ENCODE data around the gene PHF21A.
A peak's percentile ranks its signal among the peaks of the same experiment; 100 is the strongest.
"Not testable (repeated sequence)": the region's sequence is repeated elsewhere in the genome, so short reads cannot be mapped to it uniquely, and the experiment has no call there.

PHF21A gene

GRCh38 chr11:45918331-45918941, 202.8 kb downstream of the PHF21A start:
- peak; percentile 90 for DNase-seq

DNA sequence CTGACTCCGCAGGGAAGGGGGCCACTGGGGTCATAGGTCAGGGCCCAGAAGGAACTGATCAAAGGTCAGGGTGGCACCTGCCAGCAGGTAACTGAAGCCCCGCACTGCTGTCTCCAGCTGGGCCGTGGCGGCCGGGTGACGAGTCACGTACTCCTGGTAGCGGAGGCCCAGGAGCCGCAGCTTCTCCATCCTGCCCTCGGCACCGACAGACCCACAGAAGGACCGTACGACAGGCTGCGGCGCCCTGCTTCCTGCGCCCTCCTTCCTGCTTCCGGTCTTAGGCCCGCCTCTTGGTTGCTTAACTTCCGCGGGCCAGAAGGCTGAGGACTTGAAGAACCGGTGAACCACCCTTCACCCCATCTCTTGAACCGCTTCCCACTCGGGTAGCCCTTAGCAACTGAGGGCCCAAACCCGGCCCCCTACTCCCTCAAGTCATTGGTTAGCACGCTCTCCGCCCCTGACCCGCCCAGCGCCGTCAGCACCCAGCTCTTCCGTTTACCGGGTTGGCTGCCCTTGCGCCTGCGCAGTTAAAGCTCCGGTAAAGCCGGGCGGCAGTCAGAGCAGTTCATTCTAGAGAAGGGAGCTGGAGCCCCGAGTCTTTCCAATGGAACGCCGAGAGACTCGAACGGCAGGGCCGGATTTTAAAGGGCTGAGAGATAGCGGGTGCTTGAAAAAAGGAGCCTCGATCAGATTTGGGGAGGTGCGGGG, 203.5 kb downstream of the PHF21A start, which contains the start of gene PEX16:
Gene PEX16 (minus strand): TSS at position 255 of the 708 bp plus-strand sequence. CDS start 66 bp downstream, at position 189.
- peak; percentile 98 for DNase-seq

DNA sequence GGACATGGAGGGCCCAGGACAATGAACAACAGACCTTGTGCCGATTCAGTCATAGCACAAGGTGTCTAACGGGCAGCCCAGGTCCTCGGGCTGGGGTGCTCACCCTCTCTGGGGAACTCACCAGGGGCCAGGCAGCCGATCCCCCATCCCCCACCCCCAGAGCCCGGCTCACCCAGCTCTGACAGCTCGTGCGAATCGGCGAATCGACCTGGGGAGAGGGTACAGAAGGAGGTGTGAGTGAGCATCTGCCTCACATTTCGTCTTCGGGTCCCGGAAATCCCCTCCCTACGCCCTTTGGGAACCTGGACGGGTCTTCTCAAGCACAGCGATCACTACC, 204.0 kb downstream of the PHF21A start:
- DNase-seq, result no peak

DNA sequence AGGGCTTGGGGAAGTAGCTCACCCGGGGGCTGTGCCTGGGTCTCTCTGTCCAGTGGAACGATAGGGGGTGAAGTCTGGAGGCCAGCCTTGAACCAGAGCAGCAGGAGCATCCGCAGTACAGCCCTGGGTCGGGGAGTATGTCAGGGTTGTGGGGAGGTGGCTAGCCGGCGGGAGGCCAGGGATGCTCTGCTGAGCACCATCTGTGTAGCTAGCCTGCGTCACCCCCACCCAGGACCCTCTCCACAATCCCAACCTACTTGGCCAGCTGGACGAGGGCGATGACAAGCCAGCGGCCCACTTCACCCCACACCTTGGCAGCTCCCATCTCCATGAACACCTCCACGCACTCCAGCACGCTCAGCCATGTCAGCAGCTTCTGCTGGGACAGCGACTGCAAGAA, 205.8 kb downstream of the PHF21A start:
- no peak for DNase-seq

DNA sequence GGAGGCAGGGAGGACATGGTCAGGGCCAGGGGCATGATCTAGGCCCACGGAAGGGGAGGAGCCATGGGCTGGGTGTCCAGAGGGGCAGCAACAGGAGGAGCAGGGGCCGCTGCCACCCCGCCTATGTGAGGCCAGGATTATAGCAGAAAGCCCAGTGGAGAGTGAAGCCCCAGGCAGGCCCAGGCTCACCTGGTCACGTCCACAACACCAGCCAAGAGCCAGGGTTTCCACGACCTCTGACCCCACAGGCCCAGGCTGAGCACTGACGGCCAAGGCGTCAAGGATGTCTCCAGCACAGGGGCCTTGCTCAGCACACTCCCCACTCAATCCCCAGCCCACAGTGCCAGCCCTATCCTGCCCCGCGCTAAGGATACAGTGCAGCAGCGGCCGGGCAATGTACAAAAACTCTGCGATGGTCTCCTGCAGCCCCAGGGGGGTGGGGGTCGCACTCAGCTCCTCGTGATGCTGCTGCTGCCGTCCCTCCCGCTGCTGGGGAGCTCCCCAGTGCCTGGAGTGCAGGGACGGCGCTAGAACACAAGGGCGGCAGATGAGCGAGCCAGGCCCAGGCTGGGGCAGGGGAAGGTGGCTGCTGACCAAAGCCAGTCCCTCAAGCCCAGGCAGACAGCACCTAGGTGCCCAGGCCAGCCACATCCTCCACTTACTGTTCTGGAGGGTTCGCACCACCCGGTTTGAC, 207.2 kb downstream of the PHF21A start:
- DNase-seq, result no peak

DNA sequence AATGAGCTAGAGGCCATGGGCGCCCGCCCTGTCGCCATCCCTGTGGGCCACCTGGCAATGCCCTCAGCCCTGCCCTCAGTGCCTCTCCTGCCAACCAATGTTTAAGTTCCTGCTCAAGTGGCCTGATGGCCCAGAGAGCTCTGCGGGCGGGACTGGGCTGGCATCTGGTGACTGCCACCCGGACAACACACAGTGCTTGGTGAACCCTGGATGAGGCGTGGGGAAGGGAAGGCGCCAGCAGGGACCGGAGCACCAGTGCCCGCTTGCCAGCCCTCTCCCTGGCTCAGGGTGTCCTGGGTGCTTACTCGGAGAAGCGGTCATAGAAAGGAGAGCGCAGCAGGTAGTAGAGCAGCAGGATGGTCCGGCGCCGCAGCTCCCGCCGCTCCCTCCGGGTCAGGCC, 207.7 kb downstream of the PHF21A start:
- no peak for DNase-seq

DNA sequence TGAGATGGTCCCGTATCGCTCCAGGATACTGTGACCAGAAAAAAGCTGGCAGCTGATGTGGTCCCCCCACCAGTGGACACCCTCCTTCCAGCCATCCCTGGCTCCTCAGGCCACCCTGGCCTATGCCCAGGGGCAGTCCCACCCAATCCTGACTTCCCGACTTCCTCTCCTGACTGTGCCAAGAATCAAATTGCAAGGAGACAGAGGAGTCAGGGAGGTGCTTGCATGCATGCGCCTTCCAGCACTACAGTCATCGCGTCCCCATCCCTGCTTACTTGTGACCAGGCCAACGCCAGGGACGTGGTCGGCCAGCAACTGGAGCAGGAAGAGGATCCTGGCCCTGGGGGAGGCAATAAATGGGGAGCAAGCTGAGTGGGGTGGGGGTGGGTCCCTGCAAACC, 210.6 kb downstream of the PHF21A start:
- DNase-seq, result no peak

- no peak for DNase-seq
Measured at GRCh38 chr11:45909594-45910475, 211.4 kb downstream of the PHF21A start.

DNA sequence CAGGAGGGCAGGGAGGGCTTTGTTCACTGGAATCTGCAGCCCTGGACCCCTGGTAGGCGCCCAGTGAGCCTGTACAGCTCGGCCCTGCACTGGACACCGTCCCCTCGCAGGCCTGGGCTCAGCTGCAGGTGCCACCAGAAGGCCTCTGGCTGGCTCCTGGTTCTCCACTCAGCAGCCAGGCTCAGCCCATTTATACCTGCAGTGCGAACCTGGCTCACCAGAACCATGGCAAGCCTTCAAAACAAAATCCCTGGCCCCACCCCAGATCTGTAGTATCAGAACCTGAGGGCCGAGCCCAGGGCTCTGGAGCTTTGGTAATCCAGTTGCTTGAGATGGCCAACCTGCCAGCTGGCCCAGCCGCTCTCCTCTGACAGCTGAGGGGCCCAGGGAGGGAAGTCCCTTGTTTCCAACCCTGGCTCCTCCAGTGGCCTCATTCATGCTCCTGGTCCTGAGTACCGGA, 213.3 kb downstream of the PHF21A start:
- no peak for DNase-seq

GRCh38 chr11:45906965-45907611, 214.2 kb downstream of the PHF21A start, which contains the start of gene FREY1:
TSS of gene FREY1 (minus strand) at chr11:45907271. CDS start at chr11:45907245, 26 bp downstream.
- DNase-seq, result no peak

GRCh38 chr11:45906096-45906682, 215.1 kb downstream of the PHF21A start:
- no peak for DNase-seq

DNA sequence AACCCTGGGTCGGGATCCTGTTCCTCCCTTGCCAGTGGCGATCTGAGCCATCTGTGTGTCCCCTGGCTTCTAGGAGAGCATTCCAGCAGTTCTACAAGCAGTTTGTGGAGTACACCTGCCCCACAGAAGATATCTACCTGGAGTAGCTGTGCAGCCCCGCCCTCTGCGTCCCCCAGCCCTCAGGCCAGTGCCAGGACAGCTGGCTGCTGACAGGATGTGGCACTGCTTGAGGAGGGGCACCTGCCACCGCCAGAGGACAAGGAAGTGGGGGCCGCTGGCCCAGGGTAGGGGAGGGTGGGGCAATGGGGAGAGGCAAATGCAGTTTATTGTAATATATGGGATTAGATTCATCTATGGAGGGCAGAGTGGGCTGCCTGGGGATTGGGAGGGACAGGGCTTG, 215.7 kb downstream of the PHF21A start:
- DNase-seq, result not testable (repeated sequence)

- DNase-seq, result no peak
Measured at GRCh38 chr11:45905095-45905494, 216.2 kb downstream of the PHF21A start.

DNA sequence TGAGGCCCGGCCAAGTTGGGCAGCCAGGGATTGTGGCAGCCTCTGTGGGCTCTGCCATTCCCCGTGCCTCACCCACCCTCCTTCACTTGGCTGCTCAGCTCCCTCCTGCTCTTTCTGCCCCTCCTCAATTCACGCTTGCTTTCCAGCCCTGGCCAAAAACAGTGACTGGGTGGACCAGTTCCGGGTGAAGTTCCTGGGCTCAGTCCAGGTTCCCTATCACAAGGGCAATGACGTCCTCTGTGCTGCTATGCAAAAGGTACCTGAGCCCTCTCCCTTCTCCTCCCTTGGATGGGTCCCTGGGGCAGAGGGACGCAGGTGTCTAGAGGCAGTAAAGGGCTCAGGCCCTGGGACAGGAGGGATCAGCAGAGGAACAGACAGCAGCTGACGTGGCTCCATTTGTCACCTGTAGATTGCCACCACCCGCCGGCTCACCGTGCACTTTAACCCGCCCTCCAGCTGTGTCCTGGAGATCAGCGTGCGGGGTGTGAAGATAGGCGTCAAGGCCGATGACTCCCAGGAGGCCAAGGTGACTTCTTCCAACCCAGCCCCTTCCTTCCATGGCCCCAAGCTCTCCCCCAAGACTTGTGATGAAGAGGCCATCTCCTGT, 216.8 kb downstream of the PHF21A start:
- no peak for DNase-seq

DNA sequence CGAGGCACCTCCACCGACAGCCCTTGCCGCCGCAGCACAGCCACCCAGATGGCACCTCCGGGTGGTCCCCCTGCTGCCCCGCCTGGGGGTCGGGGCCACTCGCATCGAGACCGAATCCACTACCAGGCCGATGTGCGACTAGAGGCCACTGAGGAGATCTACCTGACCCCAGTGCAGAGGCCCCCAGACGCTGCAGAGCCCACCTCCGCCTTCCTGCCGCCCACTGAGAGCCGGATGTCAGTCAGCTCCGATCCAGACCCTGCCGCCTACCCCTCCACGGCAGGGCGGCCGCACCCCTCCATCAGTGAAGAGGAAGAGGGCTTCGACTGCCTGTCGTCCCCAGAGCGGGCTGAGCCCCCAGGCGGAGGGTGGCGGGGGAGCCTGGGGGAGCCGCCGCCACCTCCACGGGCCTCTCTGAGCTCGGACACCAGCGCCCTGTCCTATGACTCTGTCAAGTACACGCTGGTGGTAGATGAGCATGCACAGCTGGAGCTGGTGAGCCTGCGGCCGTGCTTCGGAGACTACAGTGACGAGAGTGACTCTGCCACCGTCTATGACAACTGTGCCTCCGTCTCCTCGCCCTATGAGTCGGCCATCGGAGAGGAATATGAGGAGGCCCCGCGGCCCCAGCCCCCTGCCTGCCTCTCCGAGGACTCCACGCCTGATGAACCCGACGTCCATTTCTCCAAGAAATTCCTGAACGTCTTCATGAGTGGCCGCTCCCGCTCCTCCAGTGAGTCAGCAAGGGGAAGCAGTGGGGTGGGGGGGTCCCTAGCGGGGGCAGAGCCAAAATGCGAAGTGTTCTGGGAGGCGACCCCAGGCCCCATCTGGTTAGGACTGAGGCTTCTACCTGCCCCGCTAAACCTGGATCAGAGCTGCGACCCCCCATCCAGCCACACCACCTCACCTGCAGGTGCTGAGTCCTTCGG, 218.5 kb downstream of the PHF21A start:
- DNase-seq, result no peak

GRCh38 chr11:45901626-45902025, 219.6 kb downstream of the PHF21A start:
- no peak for DNase-seq

- DNase-seq, result no peak
Measured at GRCh38 chr11:45900916-45901617, 220.2 kb downstream of the PHF21A start.

GRCh38 chr11:45900175-45900800, 221.0 kb downstream of the PHF21A start:
- DNase-seq, result not testable (repeated sequence)

Data from activated effector memory CD4-positive, alpha-beta T cell treated with anti-CD3 and anti-CD28 coated beads, Interleukin-2, amount 50 U/mL, for 16 hours (primary cell).